HepG2 (cell line): ENCODE data around the gene RIBC1. TPM values are rescaled to one million over a fixed set of nuclear protein-coding genes. Genes with fewer than 3 reads are reported as not detected.

Experiments
- ATAC-seq: fragments of 200-7000 bp; cut with Tn5 transposase; 3 replicates; pipeline ENCODE4 v1.9.1; 2020; ENCODE audit warnings: mild to moderate bottlenecking, moderate library complexity
- BruUV-seq: library from RNA; stranded (reverse); fragments of 400-500 nt; replicated peaks from 2 replicates; lab custom pipeline; 2021; lab: Mats Ljungman, UMichigan
- CTCF ChIA-PET: fragments of 300-600 bp; formaldehyde crosslinking; extraction: SDS; loops from one replicate; lab custom pipeline; 2021; ENCODE audit warnings: low total read pairs, inconsistent platforms, low intra/inter-chr PET ratio; lab: Yijun Ruan, JAX
- POLR2A ChIA-PET: fragments of 350-600 bp; sonication (Branson Sonifier 250); formaldehyde crosslinking; loops from one replicate; lab custom pipeline; 2020; ENCODE audit warnings: antibody characterized with exemption, inconsistent platforms; lab: Yijun Ruan, JAX
- DNase-seq: peaks from one replicate; pipeline ENCODE4 v3.0.0-alpha.2; 2015; ENCODE audit warnings: low spot score
- FAIRE-seq: peaks from 3 replicates; lab custom pipeline; 2011; peaks lifted over from hg19 to GRCh38; lab: Jason Lieb, UNC
- H2AFZ ChIP-seq: one replicate; pipeline ENCODE4 v1.6.1; 2011; ENCODE audit warnings: low read length, inconsistent platforms
- H3K27ac ChIP-seq: fragments of 300-600 bp; 3 replicates; pipeline ENCODE4 v1.8.0; 2011; ENCODE audit warnings: mixed run types, mild to moderate bottlenecking, mixed read lengths, low read length, inconsistent platforms; ENCODE audit not compliant: insufficient read depth; ENCODE audit errors: extremely low read length
- H3K27me3 ChIP-seq, 2 experiments: fragments of 200-600 bp in 1 of 2; 2 replicates in 1 of 2; 3 replicates in 1 of 2; pipeline versions ENCODE4 v1.6.0 to v1.8.0; 2011; ENCODE audit warnings: low read length in 2 of 2, mild to moderate bottlenecking in 2 of 2, moderate library complexity in 2 of 2, inconsistent platforms in 1 of 2; ENCODE audit not compliant: insufficient read depth in 2 of 2, control insufficient read depth in 1 of 2
- H3K36me3 ChIP-seq, 2 experiments: fragments of 200-600 bp in 1 of 2; replicated peaks in 1 of 2; 2 replicates in 1 of 2; 3 replicates in 1 of 2; pipeline versions ENCODE4 v1.5.1 to v1.8.0; 2011; ENCODE audit warnings: low read length in 2 of 2, inconsistent platforms in 1 of 2; ENCODE audit not compliant: insufficient read depth in 2 of 2, control insufficient read depth in 1 of 2
- H3K4me1 ChIP-seq: 2 replicates; pipeline ENCODE4 v1.5.1; 2012; ENCODE audit warnings: low read length, inconsistent platforms; ENCODE audit not compliant: insufficient read depth
- H3K4me2 ChIP-seq: 2 replicates; pipeline ENCODE4 v1.6.0; 2011; ENCODE audit warnings: low read depth, low read length, inconsistent platforms
- H3K4me3 ChIP-seq, 3 experiments: fragments of 200-600 bp in 1 of 3; sonication (generic), shearing (Covaris generic) in 1 of 3; replicated peaks in 1 of 3; 2 replicates each; pipeline ENCODE4 v1.5.1; 2011 to 2016; ENCODE audit warnings: low read length in 3 of 3, inconsistent platforms in 2 of 3, low read depth in 2 of 3, mild to moderate bottlenecking in 2 of 3, control low read depth in 1 of 3, mixed read lengths in 1 of 3; ENCODE audit not compliant: insufficient read depth in 1 of 3
- H3K79me2 ChIP-seq: one replicate; pipeline ENCODE4 v1.6.1; 2011; ENCODE audit warnings: low read length, inconsistent platforms; ENCODE audit not compliant: insufficient read depth
- H3K9ac ChIP-seq: 2 replicates; pipeline ENCODE4 v1.6.0; 2011; ENCODE audit warnings: mild to moderate bottlenecking, low read depth, low read length, inconsistent platforms; ENCODE audit not compliant: insufficient read depth
- H3K9me3 ChIP-seq: 2 replicates; pipeline ENCODE4 v1.5.1; 2012; ENCODE audit warnings: mild to moderate bottlenecking, low read length
- H4K20me1 ChIP-seq: 2 replicates; pipeline ENCODE4 v1.6.0; 2011; ENCODE audit warnings: inconsistent platforms, mild to moderate bottlenecking, low read length, moderate library complexity; ENCODE audit not compliant: insufficient read depth
- ASH2L ChIP-seq: fragments of 300-600, 200-600 bp; sonication (generic); IDR thresholded peaks from 2 replicates; pipeline ENCODE4 v1.7.0; 2017; ENCODE audit warnings: low read depth, mild to moderate bottlenecking, moderate library complexity, mixed read lengths, low read length; ENCODE audit not compliant: insufficient read length
- BCL3 ChIP-seq: sonication (generic); formaldehyde crosslinking; IDR thresholded peaks from 2 replicates; pipeline ENCODE4 v1.5.1; 2020; ENCODE audit warnings: mild to moderate bottlenecking, missing genetic modification reagents, moderate library complexity
- BCLAF1 ChIP-seq: fragments of 450-650 bp; IDR thresholded peaks from 2 replicates; pipeline ENCODE4 v1.6.1; 2017; ENCODE audit warnings: mild to moderate bottlenecking
- NR2C2 ChIP-seq: sonication (generic); formaldehyde crosslinking; IDR thresholded peaks from 2 replicates; pipeline ENCODE4 v1.4.0; 2020; ENCODE audit warnings: missing genetic modification reagents, mild to moderate bottlenecking, moderate library complexity, borderline replicate concordance
- RCOR2 ChIP-seq: IDR thresholded peaks from 2 replicates; pipeline ENCODE4 v1.6.1; 2016; ENCODE audit warnings: missing biosample characterization, missing genetic modification reagents
- SALL1 ChIP-seq: sonication (generic); formaldehyde crosslinking; IDR thresholded peaks from 2 replicates; pipeline ENCODE4 v1.8.0; 2022; ENCODE audit warnings: mild to moderate bottlenecking, missing genetic modification reagents
- SMARCE1 ChIP-seq: fragments of 450-650 bp; IDR thresholded peaks from 2 replicates; pipeline ENCODE4 v1.6.1; 2017; ENCODE audit warnings: borderline replicate concordance
- SMYD3 ChIP-seq: sonication (generic); formaldehyde crosslinking; IDR thresholded peaks from 2 replicates; pipeline ENCODE4 v1.8.1; 2023; ENCODE audit warnings: mild to moderate bottlenecking, missing genetic modification reagents
- TBX2 ChIP-seq: sonication (generic); formaldehyde crosslinking; IDR thresholded peaks from 2 replicates; pipeline ENCODE4 v1.5.0; 2020; ENCODE audit warnings: missing genetic modification reagents, mild to moderate bottlenecking, borderline replicate concordance
- WGBS: methylation state at CpG from one replicate; pipeline ENCODE4 v1.1.6; 2017; ENCODE audit warnings: low lambda C conversion rate; 5-methylcytosine and 5-hydroxymethylcytosine counted together
- in situ Hi-C: cut with HindIII; loops from 2 replicates; pipeline ENCODE4 v1.10.0; 2017; ENCODE audit warnings: low pct_unique_long_range_greater_than_20kb; ENCODE audit not compliant: extremely low pct_ligation_motif_present
- intact Hi-C: fragments of 100-400 bp; cut with micrococcal nuclease; formaldehyde crosslinking; loops from one replicate; pipeline ENCODE4 v1.10.0; 2022; ENCODE audit not compliant: unreplicated experiment
- polyA plus RNA-seq, 8 experiments: library from polyadenylated mRNA; depleted of rRNA in 3 of 8; stranded (reverse) in 7 of 8; unstranded in 1 of 8; fragments of >200 nt; fragmentation: Illumina TruSeq in 4 of 8; extraction: Trizol in 4 of 8; gene quantifications; 2 replicates each; pipeline versions ENCODE4 v1.2.1 to v1.2.3, GENCODE V29; 2011 to 2016; ENCODE audit warnings: low read depth in 4 of 8, missing spikeins in 1 of 8, mixed read lengths in 1 of 8; ENCODE audit not compliant: insufficient read depth in 1 of 8
- total RNA-seq, 5 experiments: library from RNA; depleted of rRNA; stranded (reverse); fragments of >200 nt; fragmentation: Illumina TruSeq; extraction: Trizol; gene quantifications; 2 replicates each; pipeline ENCODE4 v1.2.3, GENCODE V29; 2016; ENCODE audit warnings: low read depth in 1 of 5

The RIBC1 gene
- total and polyA plus RNA-seq, 2 of the 13 experiments (the other 11 are each of a cell fraction or from before 2014, with no cell fraction given), result 0.55 TPM; not detected in 1

GRCh38 chrX:53374222-53374820 is 48.4 kb upstream of the RIBC1 start:
- Histone ChIP-seq H3K4me1 (no peaks in the 10 kb centered on the region), H3K9me3 (no peaks in the 10 kb centered on the region), H3K27ac (no peak overlapping the region), H4K20me1 (no peaks in the 10 kb centered on the region), H3K36me3 (peaks cover 0 to 3% of the 10 kb centered on the region in 2 experiments; a peak in 1 of 5 replicates), H2AFZ (no peak overlapping the region), H3K79me2 (no peaks in the 10 kb centered on the region), H3K27me3 (no peaks in the 10 kb centered on the region), H3K9ac (no peak overlapping the region), H3K4me2 (no peak overlapping the region), H3K4me3 (no peak overlapping the region)
- DNase-seq (no peak), FAIRE-seq (no peak), ATAC-seq (no peak)
- TF ChIP-seq TBX2 (no peak), SMARCE1 (no peak), RCOR2 (CRISPR knock-in tag) (no peak), BCLAF1 (no peak), SMYD3 (no peak), ASH2L (no peak), NR2C2 (CRISPR knock-in tag) (no peak), SALL1 (no peak), BCL3 (CRISPR knock-in tag) (no peak)
- POLR2A ChIA-PET, result no interaction called here
- CTCF ChIA-PET, result no interaction called here
- no TSS peak for BruUV-seq
- 97% methylated on average over 7 of the region's 7 CpGs for WGBS
- in situ Hi-C loops, result no loop called here
- intact Hi-C loops, result no loop called here
